T-helper 22 cell (primary cell): ENCODE data around the gene TAP1.
"Not testable (repeated sequence)": the region's sequence is repeated elsewhere in the genome, so short reads cannot be mapped to it uniquely, and the experiment has no call there.

Experiments
- DNase-seq: peaks from one replicate; pipeline ENCODE4 v3.0.0-alpha.2; 2020; ENCODE audit warnings: low read depth

The TAP1 gene

GRCh38 chr6:32853541-32854375, at the start of gene TAP1, which contains the start of gene PSMB9:
Gene TAP1 (minus strand): TSS chr6:32853704. CDS start chr6:32853636, 68 bp downstream.
Gene PSMB9 (plus strand): TSS chr6:32854192. CDS start chr6:32854230, 38 bp downstream.
- DNase-seq = peak; percentile 93

GRCh38 chr6:32895006-32895345, 41.5 kb upstream of the TAP1 start:
- DNase-seq = no peak

- peak; percentile 86 for DNase-seq
These were observed 40.8 kb upstream of the TAP1 start for GRCh38 chr6:32894085-32895005.

- DNase-seq = no peak
These were observed 37.3 kb upstream of the TAP1 start for GRCh38 chr6:32890831-32891230.

- DNase-seq = no peak
These were observed 36.0 kb upstream of the TAP1 start for GRCh38 chr6:32889533-32889932.

GRCh38 chr6:32888576-32888975, 35.1 kb upstream of the TAP1 start:
- DNase-seq = no peak

- no peak for DNase-seq
These were observed 34.1 kb upstream of the TAP1 start for GRCh38 chr6:32887616-32888015.

- DNase-seq = no peak
These were observed 33.3 kb upstream of the TAP1 start for GRCh38 chr6:32886681-32887383.

GRCh38 chr6:32885698-32886286, 32.3 kb upstream of the TAP1 start:
- DNase-seq = no peak

GRCh38 chr6:32883789-32884188, 30.3 kb upstream of the TAP1 start:
- no peak for DNase-seq

- no peak for DNase-seq
These were observed 29.4 kb upstream of the TAP1 start for GRCh38 chr6:32882879-32883250.

GRCh38 chr6:32880962-32881361, 27.5 kb upstream of the TAP1 start:
- DNase-seq = not testable (repeated sequence)

- no peak for DNase-seq
These were observed 26.2 kb upstream of the TAP1 start for GRCh38 chr6:32879691-32880090.

GRCh38 chr6:32876603-32877002, 23.1 kb upstream of the TAP1 start:
- no peak for DNase-seq

GRCh38 chr6:32873947-32874346, 20.4 kb upstream of the TAP1 start:
- not testable (repeated sequence) for DNase-seq

- DNase-seq = peak; percentile 61
These were observed 14.8 kb upstream of the TAP1 start for GRCh38 chr6:32868257-32868788.

GRCh38 chr6:32867554-32868256, 14.2 kb upstream of the TAP1 start:
- DNase-seq = no peak

GRCh38 chr6:32867022-32867477, 13.5 kb upstream of the TAP1 start:
- no peak for DNase-seq

GRCh38 chr6:32865724-32866443, 12.4 kb upstream of the TAP1 start:
- no peak for DNase-seq

GRCh38 chr6:32862725-32863124, 9.2 kb upstream of the TAP1 start:
- DNase-seq = no peak
